HG02884 (cell line): Measurements from ENCODE around the gene IAH1.

Source experiments
- ATAC-seq: cut with Tn5 transposase; IDR thresholded peaks from one replicate; pipeline ENCODE4 v1.9.1; 2021; ENCODE audit warnings: mild to moderate bottlenecking, moderate library complexity; ENCODE audit not compliant: unreplicated experiment

IAH1 gene

DNA sequence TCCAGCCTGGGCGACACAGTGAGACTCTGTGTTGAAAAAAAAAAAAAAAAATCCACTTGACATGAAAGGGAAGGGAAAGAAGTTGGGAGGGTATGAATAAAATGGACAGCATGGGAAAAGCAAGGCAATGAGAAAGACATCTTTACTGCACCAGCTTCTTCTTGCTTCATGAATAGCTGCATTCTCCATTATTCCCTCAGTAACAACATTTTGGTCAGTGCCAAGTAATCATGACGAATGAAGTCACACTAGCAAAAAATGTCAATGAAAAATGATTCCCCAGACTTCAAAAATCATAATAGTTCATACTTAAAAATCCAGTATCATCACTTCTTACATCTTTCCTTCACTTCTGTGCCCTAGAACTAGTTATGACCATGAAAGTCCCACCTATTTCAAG lies 50.9 kb downstream of the IAH1 start:
- no peak for ATAC-seq

DNA sequence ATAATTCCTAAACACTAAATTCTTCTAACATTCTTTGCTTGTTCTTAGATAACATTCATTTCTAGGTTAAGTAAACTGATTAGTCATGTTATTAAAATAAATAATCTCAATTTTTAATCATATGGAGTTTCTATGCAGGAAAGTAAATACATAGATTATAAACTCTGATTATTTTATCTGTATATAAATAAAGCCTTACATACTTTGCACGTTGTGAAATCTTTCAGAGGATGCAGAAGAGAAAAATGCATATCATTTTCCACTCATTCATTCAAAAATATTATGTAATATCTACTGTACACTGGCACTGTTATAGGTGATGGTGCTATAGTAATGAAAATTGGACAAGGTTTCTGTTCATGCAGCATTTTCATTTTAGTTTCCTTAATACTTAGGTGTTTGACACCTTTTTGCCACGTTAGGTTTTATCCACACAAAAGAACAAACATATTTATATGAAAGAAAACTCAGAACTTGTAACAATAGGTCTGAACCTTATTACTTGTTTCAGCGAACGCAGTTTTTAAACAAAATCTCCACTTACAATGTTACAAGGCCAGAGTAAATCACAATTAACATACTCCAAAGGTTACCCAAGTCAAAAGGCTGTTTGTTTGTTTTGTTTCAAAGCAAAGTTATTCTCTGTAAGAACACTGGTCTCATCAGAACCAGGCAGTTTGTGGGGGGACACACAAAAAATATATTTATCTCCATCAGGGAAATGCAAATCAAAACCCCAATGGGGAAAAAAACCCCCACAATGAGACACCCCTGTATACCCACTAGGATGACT lies 53.8 kb downstream of the IAH1 start:
- ATAC-seq, result no peak

DNA sequence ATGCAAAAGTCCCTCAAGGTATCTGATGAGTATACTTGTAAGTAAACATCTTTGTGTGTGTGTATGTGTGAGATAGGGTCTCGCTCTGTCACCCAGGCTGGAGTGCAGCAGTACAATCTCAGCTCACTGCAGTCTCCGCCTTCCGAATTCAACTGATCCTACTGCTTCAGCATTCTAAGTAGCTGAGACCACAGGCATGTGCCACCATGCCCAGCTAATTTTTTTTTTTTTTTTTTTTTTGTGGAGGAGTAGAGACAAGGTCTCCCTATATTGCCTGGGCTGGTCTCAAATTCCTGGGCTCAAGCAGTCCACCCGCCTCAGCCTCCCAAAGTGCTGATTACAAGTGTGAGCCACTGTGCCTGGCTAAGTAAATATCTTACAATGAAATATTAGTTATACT lies 58.1 kb downstream of the IAH1 start:
- ATAC-seq, result no peak

DNA sequence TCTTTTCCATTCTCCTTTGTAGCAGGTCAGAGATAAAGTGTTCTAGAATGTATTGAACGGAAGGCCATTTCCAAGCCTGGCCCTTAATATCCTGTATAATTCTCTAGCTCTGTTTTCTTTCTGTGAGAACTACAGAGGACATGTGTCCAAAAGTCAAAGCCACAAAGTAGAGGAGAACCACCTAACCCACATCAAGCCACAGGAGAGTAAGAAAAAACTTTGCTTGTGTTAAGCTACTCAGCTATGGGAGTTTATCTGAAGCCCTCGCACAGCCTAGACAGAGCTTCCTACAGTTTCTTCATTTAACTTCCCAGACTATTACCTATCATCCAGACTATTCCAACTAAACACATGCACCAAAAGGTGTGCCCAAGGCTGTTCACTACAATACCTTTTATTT lies 59.3 kb downstream of the IAH1 start:
- ATAC-seq, result no peak

DNA sequence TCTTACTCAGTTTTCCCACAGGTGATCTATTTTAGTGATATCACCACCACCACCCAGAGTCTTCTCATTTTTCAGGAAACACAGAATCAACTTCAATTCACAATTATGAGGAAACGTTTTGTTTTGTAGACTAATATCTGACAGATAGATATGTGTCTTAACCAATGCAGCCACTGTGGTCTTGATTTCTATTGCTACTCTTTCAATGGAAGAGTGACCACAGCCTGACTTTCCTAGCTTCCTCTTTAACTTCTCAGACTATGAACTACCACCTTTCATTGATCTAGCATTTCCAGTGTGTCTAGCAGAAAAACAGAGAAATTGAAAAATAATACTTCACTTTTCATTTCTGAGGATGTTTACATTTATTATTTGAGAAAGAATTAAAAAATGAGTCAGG lies 60.8 kb downstream of the IAH1 start:
- ATAC-seq, result no peak

DNA sequence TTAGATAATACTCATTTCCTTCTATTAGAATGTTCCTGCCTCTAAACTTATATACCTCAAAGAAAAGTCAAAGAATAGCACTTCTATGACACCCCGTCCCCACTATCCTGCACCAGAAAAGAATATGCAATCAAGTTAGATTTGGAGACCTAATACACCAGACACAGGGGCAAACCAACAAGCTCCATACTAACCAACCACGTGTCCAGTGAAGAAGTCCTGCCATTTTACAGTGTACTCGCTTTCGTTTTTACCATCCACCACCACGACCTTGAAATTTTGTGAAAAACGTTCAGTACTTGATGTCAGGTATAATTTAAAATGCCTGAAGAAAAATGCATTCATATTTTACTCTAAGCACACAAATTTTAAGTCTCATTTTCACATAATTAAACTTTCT lies 62.2 kb downstream of the IAH1 start:
- no peak for ATAC-seq

DNA sequence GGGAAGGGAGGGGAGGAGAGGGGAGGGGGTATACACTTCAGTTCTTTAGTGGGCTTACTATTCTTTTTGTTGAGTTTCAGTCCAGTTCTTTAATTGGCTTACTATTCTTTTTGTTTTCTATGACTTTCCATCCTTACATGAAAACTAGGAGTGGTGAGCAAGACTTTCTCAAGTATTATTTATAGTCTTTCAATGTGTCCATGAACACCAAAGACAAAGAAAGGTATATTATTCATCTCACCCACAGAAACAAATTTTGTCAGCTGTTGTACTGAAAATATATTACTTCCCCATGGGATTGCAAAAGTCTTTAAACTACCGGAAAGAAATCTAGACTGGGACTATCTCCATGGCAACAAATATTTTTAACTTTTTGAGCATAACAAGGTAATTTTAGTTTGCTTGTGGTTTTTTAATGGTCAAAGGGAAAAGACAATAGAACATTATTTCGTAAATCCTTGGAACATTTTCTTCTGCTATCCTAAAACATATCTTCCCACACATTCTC lies 63.7 kb downstream of the IAH1 start:
- no peak for ATAC-seq
